Calu3 (cell line): ENCODE measurements around the gene DLGAP1. TPM values are rescaled to one million over a fixed set of nuclear protein-coding genes. Genes with fewer than 3 reads are reported as not detected.

Experiments used
- BruUV-seq: library from RNA; stranded (reverse); fragments of 400-500 nt; replicated peaks from 2 replicates; lab custom pipeline; 2021; lab: Mats Ljungman, UMichigan
- CTCF ChIA-PET: fragments of 300-600 bp; sonication (Branson Sonifier 250); formaldehyde crosslinking; loops from one replicate; lab custom pipeline; 2022; ENCODE audit warnings: antibody characterized with exemption; lab: Charles Lee
- DNase-seq: peaks from one replicate; pipeline ENCODE4 v3.0.0; 2022
- H3K27ac Mint-ChIP-seq: one replicate; pipeline ENCODE4 v1.8.0; 2022; ENCODE audit warnings: mixed read lengths; ENCODE audit not compliant: unreplicated experiment
- H3K27me3 Mint-ChIP-seq: one replicate; pipeline ENCODE4 v1.8.0; 2022; ENCODE audit warnings: mixed read lengths; ENCODE audit not compliant: unreplicated experiment
- H3K36me3 Mint-ChIP-seq: one replicate; pipeline ENCODE4 v1.8.0; 2022; ENCODE audit warnings: mild to moderate bottlenecking, moderate library complexity, mixed read lengths; ENCODE audit not compliant: insufficient read depth, unreplicated experiment
- H3K4me1 Mint-ChIP-seq: one replicate; pipeline ENCODE4 v1.8.0; 2022; ENCODE audit warnings: mild to moderate bottlenecking, low read depth, mixed read lengths; ENCODE audit not compliant: unreplicated experiment
- H3K4me3 Mint-ChIP-seq: one replicate; pipeline ENCODE4 v1.8.0; 2022; ENCODE audit warnings: mild to moderate bottlenecking, low read depth, moderate library complexity, mixed read lengths; ENCODE audit not compliant: unreplicated experiment
- H3K9me3 Mint-ChIP-seq: one replicate; pipeline ENCODE4 v1.8.0; 2022; ENCODE audit warnings: low read depth, mixed read lengths; ENCODE audit not compliant: unreplicated experiment
- intact Hi-C: fragments of 100-400 bp; cut with micrococcal nuclease; formaldehyde crosslinking; loops from one replicate; pipeline ENCODE4 v1.10.0; 2022; ENCODE audit not compliant: unreplicated experiment
- total RNA-seq: library from RNA; stranded (reverse); gene quantifications from 2 replicates; pipeline ENCODE4 v1.2.3, GENCODE V29; 2022
- TF ChIP-seq, protein P1 (sequence below): fragments of 200-600 bp; IDR thresholded peaks from one replicate; pipeline ENCODE4 v1.8.0; 2022; ENCODE audit warnings: antibody characterized with exemption; ENCODE audit not compliant: unreplicated experiment

DLGAP1 gene
- total RNA-seq, 1 experiment from 2014 or later: 9.0 TPM

DNA sequence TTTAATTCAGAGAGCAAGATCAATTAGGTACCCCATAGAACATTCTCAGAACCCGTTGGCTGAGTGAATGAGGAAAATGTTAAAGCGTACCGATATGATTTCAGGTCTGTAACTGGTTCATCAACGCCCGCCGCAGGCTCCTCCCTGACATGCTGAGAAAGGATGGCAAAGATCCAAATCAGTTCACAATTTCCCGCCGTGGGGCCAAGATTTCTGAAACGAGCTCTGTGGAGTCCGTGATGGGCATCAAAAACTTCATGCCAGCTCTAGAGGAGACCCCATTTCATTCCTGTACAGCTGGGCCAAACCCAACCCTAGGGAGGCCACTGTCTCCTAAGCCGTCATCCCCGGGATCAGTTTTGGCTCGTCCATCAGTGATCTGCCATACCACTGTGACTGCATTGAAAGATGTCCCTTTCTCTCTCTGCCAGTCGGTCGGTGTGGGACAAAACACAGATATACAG lies 997.8 kb downstream of the DLGAP1 start:
- Mint-ChIP-seq H3K4me1 (peaks cover 44% of the 10 kb centered on the region), H3K4me3 (peak overlapping the region; percentile 92)

GRCh38 chr18:3456686-3457069 lies 998.4 kb downstream of the DLGAP1 start:
- intact Hi-C loops: loop anchor here (2.0 kb wide), 4 partner anchors 84 to 210 kb away; no protein-coding TSS in a partner anchor
- CTCF ChIA-PET: interaction anchor here (1.1 to 3.7 kb wide), 4 partner anchors 45 to 209 kb away, joined by 3 to 24 read pairs (median 4); no protein-coding TSS in a partner anchor
- TF ChIP-seq, protein P1, sequence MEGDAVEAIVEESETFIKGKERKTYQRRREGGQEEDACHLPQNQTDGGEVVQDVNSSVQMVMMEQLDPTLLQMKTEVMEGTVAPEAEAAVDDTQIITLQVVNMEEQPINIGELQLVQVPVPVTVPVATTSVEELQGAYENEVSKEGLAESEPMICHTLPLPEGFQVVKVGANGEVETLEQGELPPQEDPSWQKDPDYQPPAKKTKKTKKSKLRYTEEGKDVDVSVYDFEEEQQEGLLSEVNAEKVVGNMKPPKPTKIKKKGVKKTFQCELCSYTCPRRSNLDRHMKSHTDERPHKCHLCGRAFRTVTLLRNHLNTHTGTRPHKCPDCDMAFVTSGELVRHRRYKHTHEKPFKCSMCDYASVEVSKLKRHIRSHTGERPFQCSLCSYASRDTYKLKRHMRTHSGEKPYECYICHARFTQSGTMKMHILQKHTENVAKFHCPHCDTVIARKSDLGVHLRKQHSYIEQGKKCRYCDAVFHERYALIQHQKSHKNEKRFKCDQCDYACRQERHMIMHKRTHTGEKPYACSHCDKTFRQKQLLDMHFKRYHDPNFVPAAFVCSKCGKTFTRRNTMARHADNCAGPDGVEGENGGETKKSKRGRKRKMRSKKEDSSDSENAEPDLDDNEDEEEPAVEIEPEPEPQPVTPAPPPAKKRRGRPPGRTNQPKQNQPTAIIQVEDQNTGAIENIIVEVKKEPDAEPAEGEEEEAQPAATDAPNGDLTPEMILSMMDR: no peak
- H3K4me1 Mint-ChIP-seq: peaks cover 38% of the 10 kb centered on the region
- no peaks in the 10 kb centered on the region for H3K27me3 Mint-ChIP-seq
- no peaks in the 10 kb centered on the region for H3K9me3 Mint-ChIP-seq
- H3K4me3 Mint-ChIP-seq: peak overlapping the region; percentile 92
- peak; percentile 48 for DNase-seq
- BruUV-seq: no TSS peak
- peaks cover 96% of the 10 kb centered on the region for H3K36me3 Mint-ChIP-seq
- H3K27ac Mint-ChIP-seq: peak overlapping the region; percentile 95

More for the DNA sequence above, 997.8 kb downstream of the DLGAP1 start:
- TF ChIP-seq, protein P1: no peak
- no TSS peak for BruUV-seq
- peak; percentile 54 for DNase-seq
- Mint-ChIP-seq H3K9me3 (no peaks in the 10 kb centered on the region), H3K36me3 (peaks cover 96% of the 10 kb centered on the region), H3K27me3 (no peaks in the 10 kb centered on the region), H3K27ac (peak overlapping the region; percentile 95)
- intact Hi-C loops: loop anchor here (2.0 kb wide), 4 partner anchors 84 to 210 kb away; no protein-coding TSS in a partner anchor
- CTCF ChIA-PET: interaction anchor here (0.7 to 3.7 kb wide), 5 partner anchors 127 to 233 kb away, joined by 3 to 24 read pairs (median 4); no protein-coding TSS in a partner anchor

DNA sequence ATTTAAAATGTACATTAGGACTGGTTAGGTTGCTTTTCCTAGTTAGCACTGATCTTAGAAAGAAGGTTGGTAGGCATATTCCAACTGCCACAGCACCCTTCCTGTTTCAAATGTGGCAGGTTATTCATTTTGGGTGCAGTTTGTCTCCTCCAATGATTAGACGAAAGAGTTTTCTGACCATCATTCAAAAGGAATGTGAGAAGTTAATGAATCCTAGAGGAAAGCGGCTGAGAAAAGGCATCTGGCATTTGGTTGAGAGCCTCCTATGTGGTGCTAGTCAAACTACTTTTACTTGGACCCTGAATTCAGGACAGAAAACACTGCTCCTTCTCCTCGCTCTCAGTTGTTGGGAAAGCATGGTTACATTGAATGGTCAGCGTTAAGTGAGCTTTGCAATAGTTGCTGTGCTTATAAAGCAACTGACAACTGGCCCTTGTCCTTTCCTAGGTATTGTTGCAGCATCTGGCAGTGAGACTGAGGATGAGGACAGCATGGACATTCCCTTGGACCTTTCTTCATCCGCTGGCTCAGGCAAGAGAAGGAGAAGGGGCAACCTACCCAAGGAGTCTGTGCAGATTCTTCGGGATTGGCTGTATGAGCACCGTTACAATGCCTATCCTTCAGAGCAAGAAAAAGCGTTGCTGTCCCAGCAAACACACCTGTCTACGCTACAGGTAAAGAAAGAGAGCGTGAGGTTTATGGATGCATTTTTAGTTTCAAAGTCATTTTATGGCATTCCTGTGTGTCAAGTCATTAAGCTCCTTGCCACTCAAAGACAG lies 999.0 kb downstream of the DLGAP1 start:
- CTCF ChIA-PET: interaction anchor here (1.1 to 3.7 kb wide), 7 partner anchors 44 to 210 kb away, joined by 3 to 24 read pairs (median 8); no protein-coding TSS in a partner anchor
- H3K27ac Mint-ChIP-seq: peak overlapping the region; percentile 95
- DNase-seq: peak; percentile 40
- TF ChIP-seq, protein P1: no peak
- H3K27me3 Mint-ChIP-seq: no peaks in the 10 kb centered on the region
- BruUV-seq: TSS peak; percentile 31
- peaks cover 96% of the 10 kb centered on the region for H3K36me3 Mint-ChIP-seq
- H3K4me3 Mint-ChIP-seq: peak overlapping the region; percentile 92
- H3K9me3 Mint-ChIP-seq: no peaks in the 10 kb centered on the region
- H3K4me1 Mint-ChIP-seq: peaks cover 38% of the 10 kb centered on the region
- intact Hi-C loops: loop anchor here (2.0 kb wide), 4 partner anchors 85 to 211 kb away; no protein-coding TSS in a partner anchor

DNA sequence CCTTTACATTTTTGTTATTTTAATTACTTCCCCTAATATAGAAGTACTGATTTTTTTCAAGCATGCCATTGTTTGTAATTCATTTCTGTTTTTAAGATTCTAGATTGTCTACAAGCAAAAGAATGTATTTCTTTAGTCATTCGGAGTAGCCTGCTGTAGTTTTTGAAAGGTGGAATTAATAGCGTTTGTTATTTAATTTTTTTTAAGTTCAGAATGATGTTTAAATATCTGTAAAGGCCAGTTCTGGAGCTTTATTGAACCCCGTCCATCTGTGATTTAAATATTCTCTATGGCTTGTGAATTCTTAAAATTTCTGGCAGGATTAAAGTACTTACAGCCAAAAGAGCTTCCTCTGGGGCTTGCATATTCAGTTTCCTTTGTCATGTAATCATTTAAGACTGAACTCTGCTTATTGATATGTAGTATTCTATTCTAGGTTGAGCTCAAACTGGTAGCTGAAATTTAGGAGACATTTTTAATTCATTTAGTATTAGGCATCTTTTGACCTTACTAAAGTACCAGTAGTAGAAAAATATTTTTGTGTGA lies 999.9 kb downstream of the DLGAP1 start:
- TF ChIP-seq, protein P1: no peak
- intact Hi-C loops: no loop called here
- CTCF ChIA-PET: interaction anchor here (0.7 to 3.9 kb wide), 6 partner anchors 43 to 414 kb away, joined by 4 to 24 read pairs (median 9); no protein-coding TSS in a partner anchor
- Mint-ChIP-seq H3K27ac (peak overlapping the region; percentile 95), H3K4me1 (peaks cover 38% of the 10 kb centered on the region), H3K27me3 (no peaks in the 10 kb centered on the region), H3K36me3 (peaks cover 97% of the 10 kb centered on the region), H3K9me3 (no peaks in the 10 kb centered on the region), H3K4me3 (peak overlapping the region; percentile 92)
- no TSS peak for BruUV-seq
- no peak for DNase-seq
